Retina (tissue), 1 donor: ENCODE measurements around the gene ZNF674.
"Not testable (repeated sequence)": the region's sequence is repeated elsewhere in the genome, so short reads cannot be mapped to it uniquely, and the experiment has no call there.

Source experiments
- DNase-seq: peaks from one replicate; pipeline ENCODE4 v3.0.0-alpha.2; 2016

Gene ZNF674

DNA sequence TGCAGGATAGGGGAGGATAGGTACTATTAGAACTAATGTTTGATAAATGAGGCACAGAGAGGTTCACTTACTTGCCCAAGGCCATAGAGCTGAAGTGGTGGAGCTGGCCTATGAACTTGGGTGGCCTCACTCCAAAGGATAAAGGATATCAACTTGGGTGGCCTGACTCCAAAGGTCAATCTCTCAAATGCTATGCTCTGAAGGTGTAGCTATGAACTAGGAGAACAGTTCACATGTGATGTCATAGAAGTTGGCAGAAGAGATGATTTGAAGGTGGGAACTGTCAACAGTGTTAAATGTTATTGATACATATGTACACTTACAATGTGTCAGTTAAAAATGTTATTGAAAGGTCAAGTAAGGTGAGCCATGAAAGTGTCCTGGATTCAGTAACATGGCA, 22.2 kb upstream of the ZNF674 start:
- DNase-seq: no peak

DNA sequence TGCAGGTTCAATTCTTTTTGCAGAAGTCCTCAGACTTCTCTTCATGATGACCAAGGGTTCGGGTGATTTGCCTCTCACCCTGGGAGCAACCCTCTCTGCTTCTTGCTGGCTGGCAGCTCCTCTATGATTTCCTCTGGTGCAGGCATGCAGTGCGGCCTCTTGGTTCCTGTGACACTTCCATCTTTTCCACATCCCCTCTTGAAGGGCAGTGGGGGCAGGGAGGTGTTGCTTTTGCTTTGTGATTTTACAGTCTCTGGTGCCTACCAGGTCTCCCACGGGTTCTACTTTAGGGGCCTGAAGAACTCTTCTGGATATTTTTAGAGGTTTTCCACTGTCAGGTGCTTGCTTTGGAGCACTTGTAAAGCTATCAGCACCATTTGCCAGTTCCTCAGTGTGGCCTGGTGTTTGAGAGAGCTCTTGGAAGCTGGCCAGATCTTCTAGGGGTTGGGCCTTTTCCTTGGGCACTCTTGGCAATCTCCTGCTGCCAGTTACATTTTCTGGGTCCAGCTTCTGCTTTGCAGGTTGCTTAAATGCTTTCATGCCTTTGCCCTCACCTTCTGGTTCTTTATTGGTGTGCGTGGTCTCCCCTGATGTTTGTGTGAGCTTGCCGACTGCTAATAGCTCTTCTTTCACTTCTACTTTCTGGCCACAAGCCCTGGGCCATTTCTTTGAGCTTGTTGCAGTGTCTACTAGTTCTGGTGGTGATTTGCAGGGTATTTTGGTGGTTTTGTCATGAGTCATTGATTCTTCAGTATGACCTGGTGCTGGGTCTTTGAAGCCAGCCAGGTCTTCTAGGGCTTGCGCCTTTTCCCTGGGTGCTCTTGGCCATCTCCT, 16.8 kb upstream of the ZNF674 start:
- DNase-seq: no peak

DNA sequence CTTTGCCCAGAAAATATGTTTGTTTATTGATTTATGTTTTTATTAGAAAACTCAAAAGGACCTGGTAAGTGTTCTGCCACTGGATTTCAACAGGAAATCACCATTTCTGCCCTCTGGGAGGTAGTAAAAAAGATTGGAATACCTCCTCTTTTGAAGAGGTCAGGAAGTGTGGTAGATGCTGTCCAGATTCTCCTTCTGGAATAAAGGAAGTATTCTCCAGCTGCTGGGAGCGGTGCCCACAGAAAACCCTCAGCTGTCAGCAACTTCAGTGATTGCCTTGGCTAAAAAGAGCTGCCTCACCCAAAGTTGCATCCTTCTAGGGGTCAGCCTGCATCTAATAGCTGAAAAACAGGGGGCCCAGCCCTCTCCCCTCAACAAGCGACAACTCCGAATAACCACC, 13.8 kb upstream of the ZNF674 start:
- DNase-seq: no peak

DNA sequence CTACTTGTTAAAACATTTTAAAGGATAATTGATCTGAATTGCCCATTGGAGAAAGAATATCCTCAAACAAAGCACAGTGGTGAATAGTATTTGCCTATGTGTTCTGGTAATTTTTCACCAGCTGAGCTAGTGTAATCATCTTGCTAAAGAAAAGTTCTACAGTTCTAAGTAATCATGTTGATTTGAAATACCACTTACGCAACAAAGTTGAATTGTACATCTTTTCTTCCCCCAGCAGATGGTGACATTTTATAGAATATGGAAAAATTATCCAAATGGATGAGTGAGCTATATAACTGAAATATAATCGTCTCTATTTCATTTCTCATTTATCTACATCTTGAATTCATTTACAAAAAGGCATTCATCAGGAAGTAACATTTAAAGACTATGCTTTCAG, 9.7 kb upstream of the ZNF674 start:
- DNase-seq: no peak

DNA sequence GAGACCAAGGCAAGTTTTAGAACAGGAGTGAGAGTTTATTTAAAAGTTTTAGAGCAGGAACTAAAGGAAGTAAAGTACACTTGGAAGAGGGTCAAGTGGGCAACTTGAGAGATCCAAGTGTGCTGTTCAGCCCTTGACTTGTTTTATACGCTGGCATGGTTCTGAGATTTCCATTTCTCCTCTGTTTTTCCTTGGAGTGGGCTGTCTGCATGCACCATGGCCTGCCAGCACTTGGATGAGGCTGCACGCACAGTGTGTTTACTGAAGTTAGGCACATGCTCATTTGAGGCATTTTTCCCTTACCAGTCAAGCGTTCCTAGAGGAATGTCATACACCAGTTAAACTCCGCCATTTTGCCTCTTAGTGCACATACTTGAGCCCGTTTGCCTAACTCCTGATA, 8.7 kb upstream of the ZNF674 start:
- no peak for DNase-seq

DNA sequence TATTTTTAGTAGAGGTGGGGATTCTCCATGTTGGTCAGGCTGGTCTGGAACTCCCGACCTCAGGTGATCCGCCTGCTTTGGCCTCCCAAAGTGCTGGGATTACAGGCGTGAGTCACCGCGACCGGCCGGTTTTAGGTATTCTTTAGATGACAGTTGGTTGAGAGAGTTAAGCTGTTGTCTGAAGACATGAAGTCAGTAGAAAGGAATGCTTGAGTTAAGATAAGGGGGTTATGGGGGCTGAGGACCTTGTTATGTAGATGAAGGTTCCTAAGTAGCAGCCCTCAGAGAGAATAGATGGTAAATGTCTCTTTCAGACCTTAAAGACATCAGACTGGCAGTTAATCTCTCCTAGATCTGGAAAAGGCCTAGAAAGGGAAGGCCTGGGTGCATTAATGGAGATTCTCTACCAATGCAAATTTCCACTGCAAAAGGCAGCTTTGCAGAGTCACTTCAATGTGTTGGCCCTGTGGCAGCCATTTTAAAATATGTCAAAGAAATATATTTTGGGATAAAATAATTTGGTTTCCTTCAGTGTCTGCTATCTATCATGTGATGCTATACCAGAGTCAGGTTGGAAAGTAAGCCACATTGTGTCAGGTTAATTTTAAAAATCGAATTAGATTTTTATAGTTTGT, 6.4 kb upstream of the ZNF674 start:
- DNase-seq: no peak

DNA sequence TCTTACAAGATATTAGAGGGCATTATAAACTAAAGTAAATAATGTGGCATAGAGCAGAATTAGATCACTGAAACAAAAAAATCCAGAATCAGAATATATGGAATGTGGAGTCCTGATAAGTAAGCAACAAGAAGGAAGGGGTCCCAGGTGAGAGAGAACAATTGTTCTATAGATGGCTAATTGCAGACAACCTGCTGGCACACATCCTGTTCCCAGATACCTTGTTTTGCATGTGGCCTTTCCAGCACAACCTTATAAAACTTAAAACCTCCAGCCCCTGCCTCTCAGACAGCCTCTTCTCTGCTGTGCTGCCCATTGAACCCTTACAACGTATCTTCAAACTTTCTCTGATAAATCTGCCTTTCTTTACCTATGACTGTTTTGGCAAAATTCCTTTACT, 4.7 kb upstream of the ZNF674 start:
- DNase-seq: no peak

DNA sequence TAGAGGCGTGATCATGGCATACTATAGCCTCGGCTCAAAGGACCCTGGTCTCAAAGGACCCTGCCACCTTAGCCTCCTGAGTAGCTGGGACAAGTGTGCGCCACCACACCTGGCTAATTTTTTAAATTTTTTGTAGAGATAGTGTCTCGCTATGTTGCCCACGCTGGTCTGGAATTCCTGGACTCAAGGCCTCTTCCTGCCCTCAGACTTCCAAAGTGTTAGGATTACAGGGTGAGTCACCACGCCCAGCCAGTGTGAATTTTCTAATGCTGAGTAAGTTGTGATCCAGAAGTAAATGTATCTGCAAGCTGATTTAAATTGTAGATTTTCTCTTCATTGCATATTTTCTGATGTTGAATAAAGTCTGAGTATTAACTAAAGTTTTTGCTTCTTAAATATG, 2.6 kb upstream of the ZNF674 start:
- DNase-seq: no peak

DNA sequence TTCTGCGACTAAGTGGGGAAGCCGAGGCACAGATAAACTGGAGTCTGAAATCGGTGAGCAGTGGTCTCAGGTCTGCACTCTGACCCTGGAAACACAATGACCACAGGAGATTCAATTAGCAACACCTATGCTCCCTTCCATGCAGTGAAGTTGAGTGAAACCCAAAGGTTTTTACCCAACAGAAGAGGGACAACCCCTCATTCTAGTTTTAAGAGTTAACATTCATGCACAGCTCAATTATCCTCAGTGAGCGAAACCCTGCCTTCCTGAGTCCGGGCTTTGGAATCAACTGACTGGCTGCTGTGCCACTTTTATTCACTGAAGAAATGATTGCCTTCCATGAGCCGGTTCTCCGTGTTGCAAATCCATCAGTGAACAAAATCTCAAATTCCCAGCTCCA, 694 bp downstream of the ZNF674 start:
- not testable (repeated sequence) for DNase-seq

DNA sequence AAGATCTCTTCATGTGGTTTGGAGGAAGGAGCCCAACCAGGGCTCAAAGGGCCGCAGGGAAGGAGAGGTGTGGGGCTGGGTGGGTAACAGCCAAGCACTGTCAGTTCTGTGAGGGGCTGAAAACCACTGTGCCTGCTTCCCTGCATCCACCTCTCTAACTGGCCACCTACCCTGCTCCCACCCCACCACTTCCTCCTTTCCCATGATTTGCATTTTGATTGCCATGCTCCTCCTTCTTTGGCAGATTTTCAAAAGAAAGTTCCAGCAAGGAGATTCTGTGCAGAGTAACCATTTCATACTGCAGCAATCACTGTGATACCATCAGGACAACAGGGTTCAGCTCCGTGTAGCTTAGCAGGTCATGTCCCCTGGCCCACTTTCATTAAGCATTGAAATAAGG, 1.8 kb downstream of the ZNF674 start:
- no peak for DNase-seq

DNA sequence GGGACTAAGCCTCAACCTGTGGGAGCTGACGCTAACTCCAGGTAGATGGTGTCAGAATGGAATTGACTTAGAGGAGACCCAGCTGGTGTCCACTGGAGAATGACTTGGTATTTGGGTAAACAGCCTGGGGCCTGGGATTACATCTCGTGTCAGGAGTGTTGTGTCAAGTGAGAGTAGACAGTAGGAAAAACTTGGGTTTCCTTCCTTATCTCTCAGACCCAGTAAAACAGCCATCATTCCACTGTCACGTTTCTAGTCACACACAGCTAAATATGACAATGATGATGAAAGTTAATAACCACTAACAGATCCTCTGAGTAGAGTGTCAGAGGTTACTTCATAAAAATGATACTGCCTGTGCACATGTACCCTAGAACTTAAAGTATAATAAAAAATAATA, 13.8 kb downstream of the ZNF674 start:
- DNase-seq: no peak

DNA sequence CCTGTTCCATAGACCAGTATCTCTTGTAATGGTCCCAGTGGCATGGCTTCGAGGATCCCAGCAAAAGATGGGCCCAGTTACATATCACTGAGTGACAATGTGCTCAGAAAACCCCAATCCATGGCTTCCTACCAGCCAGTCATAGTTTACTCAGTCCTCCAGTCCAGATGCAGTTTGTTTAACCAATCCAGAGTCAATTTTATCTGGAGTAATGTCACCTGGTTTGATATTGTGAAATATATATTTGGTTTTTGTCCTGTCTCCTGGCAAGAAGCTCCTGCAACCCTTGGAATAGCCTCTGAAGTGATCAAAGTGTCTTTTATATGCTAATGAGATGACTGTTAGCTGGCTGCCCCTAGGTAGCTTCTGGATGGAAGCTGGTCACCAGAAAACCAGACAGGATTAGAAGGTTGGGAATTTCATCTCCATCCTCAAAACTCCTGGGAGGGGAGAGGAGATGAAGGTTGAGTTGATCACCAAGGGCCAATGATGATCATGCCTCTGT, 14.8 kb downstream of the ZNF674 start:
- DNase-seq: not testable (repeated sequence)

DNA sequence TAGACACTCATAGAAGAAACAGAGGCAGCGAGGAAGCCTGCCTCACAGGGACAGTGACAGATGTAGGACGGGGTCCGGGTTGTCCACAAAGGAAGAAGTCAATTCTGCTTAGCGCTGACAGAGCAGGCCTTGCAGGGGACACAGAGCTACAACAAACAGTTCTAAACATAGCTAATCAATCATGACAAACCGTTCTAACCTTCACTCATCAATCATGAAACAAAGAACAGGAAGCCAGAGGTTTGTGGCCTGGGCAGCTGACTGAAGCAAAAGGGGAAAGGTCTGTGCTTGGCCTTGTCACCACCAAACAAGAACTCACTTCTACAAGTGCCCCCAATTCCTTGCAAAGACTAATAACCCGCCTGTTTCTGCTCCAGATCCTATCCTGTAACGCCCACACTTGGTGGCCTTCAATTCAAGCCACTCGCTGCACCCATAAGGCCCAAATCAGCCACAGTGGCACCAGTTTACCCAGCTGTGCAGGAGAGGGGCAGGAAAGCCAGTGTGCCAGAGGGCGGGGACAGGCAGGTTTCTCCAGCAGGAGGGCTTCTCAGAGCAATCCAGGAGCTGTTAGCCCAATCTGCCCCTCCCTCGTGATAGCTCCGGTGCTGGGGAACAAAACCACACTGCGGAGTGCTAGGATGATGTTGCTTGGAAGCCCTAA, 15.3 kb downstream of the ZNF674 start:
- DNase-seq: not testable (repeated sequence)

DNA sequence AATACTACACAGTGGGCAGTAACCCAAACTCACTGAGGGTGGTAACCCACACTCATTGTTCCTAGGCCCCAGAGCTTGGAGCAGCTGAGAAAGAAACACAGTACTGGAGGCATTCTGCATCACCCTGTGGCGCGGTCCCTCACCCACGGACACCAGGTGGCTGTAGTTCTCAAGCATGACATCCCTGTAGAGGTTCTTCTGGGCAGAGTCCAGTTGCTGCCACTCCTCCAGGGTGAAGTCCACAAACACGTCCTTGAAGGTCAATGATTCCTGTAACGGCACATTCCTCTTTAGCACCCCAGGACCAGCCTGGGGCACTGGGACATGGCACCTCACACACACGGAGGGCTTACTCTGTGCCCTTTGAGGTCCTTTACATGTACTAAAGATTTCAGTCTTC, 16.6 kb downstream of the ZNF674 start:
- DNase-seq: not testable (repeated sequence)

DNA sequence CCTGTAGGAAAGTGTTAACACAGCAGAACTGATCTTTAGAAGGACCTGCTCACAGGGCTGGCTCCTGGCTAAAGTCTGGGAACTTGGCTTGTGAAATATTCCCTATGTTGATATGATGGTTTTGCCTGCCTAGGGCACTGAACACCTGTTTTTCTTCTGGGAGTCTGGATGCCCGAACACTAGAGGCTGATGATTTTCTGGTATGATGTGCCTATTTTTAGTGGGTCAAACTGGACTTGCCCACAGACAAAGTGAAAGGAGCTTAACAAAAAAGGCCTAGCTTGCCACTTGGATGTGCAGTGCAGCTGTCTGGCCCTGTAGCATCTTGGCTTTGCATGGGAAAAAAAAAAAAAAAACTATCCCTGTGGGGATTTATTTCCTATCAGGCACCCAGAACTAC, 39.1 kb downstream of the ZNF674 start:
- DNase-seq: no peak

DNA sequence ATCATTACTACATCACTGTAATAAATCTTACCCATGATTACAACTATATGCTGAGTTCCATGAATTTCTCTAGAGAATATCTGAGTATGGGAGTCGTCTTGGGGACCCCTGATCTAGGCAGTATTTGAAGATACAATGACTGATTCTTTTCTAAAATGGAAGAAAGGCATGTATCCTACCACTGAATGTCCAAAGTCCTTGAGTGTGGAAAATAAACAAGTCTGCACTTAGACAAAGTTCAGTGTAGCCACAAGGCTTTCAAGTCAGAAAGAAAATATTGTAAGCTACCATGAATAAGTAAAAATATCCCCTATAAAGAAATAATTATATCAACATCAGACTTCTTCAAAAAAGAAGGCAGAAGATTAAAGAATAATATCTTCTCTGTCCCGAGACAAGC, 42.4 kb downstream of the ZNF674 start:
- DNase-seq: no peak

DNA sequence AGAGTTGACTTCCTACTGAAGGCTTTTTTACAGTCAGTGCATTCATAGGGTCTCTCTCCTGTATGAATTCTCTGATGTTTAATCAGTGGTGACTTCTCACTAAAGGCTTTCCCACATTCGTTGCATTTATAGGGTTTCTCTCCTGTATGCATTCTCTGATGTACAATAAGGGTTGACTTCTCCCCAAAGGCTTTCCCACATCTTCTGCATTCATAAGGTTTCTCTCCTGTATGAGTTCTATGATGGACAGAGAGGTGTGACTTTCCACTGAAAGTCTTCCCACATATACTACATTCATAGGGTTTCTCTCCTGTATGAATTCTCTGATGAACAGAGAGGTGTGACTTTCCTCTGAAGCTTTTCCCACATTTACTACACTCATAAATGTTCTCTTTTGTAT, 45.2 kb downstream of the ZNF674 start:
- DNase-seq: no peak

DNA sequence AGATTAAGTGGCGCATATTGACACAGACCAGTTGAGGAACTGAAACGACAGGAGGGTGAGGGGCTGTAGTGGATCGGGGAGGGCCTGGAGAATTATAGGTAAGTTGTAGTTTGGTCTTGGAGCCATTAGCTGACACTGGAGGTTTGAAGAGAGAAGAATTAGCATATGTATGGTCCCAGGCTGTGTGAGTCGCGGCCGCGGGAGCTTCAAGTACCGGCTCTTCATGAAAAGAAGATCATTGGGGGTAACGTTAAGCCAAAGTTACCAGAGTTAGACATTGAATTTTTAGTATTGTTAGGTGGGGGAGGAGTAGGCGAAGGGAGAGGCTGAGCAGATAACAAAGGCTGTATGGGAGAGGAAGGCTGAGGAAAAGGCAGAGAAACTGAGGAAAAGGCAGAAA, 56.5 kb downstream of the ZNF674 start:
- no peak for DNase-seq

DNA sequence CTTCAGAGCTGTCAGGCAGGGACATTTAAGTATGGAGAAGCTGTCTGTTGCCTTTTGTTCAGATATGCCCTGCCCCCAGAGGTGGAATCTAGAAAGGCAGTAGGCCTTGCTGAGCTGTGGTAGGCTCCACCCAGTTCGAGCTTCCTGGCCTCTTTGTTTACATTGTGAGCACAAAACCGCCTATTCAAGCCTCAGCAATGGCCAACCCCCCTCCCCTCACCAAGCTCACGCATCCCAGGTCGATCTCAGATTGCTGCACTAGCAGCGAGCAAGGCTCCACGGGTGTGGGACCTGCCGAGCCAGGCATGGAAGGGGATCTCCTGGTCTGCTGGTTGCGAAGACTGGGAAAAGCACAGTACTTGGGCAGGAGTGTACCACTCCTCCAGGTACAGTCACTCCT, 59.3 kb downstream of the ZNF674 start:
- no peak for DNase-seq

DNA sequence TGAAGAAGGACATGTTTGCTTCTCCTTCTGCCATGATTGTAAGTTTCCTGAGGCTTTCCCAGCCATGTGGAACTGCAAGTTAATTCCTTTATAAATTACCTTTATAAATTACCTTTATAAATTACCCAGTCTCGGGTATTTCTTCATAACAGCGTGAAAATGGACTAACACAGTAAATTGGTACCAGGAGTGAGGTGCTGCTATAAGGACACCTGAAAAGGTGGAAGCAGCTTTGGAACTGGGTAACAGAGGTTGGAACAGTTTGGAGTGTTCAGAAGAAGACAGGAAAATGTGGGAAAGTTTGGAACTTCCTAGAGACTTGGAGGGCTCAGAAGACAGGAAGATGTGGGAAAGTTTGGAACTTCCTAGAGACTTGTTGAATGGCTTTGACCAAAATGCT, 66.6 kb downstream of the ZNF674 start:
- not testable (repeated sequence) for DNase-seq

DNA sequence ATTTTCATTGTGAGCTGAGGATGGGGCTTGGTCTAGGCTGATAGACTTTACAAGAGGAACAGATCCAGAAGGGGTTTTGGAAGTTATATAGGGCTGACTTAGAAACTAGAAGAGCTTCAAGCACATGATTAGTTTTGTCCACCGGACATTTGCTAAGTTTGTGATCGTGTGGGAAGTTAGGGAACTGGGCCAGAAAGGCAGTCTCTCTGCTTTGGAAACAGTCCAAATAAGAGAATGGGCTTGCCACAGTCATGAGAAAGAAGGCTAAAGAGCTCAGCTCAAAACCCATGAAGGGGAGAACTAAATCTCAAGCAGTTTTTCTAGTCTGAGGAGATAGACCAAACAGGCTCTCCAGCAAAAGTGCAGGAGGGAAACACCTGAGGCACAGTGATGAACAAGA, 67.8 kb downstream of the ZNF674 start:
- no peak for DNase-seq

DNA sequence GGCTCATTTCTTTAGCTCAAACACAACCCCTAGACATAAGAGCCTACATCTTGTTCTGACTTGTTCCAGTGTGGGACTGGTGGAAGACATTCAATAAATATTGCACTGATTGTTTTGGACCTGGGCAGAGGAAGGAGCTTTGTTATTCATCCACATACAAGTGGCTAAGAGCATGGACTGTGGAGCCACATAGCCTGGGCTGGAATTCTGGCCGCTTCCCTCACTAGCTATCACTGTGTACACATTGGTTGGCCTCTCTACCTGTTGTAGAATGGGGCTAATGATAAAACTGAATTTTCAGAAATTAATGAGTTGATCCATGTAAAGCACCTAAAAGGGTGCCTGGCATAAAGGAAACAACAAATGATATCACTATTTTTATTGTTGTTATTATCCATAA, 80.0 kb downstream of the ZNF674 start:
- no peak for DNase-seq

DNA sequence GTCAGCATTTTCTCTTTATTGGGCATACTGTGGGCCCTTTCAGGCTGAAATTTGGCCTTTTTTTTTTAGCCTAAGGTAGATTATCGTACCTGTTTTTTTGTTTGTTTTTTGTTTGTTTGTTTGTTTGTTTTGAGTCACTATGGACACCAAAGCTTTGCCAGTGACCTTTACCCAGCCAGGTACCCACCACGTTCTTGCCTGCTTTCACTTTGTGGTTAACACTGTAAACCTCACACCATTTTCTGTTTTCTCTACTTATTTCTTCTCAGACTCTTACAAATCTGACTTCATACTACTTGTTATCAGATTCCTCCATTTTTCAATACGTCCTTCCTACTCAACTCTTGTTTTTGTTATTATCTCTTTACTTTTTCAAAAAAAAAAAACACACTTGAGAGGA, 81.5 kb downstream of the ZNF674 start:
- no peak for DNase-seq

DNA sequence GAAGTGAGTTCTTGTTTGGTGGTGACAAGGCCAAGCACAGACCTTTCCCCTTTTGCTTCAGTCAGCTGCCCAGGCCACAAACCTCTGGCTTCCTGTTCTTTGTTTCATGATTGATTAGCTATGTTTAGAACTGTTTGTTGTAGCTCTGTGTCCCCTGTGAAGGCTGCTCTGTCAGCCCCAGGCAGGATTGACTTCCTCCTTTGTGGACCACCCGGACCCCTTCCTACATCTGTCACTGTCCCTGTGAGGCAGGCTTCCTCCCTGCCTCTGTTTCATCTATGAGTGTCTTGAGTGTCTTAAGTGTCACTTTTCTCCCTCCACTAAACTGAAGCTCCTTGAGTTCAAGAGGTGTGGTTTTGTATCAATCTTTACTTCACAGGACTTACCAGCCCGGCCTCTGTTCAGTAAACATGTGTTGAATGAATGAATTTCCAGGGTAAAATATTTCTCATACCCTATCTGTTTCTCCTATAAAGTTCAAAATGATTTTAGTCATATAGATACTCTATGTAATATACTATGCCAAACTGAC, 83.5 kb downstream of the ZNF674 start:
- DNase-seq: no peak
